K562 (cell line): ENCODE results near the gene HLA-F.
A peak's percentile ranks its signal among the peaks of the same experiment; 100 is the strongest.

Source experiments
- BRF1 ChIP-seq: IDR thresholded peaks from 3 replicates; pipeline ENCODE4 v1.6.1; 2011; ENCODE audit warnings: borderline replicate concordance, mild to moderate bottlenecking; ENCODE audit not compliant: insufficient read length; ENCODE audit errors: extremely low read depth
- EZH2 ChIP-seq: IDR thresholded peaks from 2 replicates; pipeline ENCODE4 v1.6.1; 2012; ENCODE audit warnings: low read depth, mild to moderate bottlenecking, inconsistent platforms, low read length, borderline replicate concordance
- FOXJ3 ChIP-seq: sonication (generic); formaldehyde crosslinking; IDR thresholded peaks from 2 replicates; pipeline ENCODE4 v1.4.0; 2020; ENCODE audit warnings: mild to moderate bottlenecking, missing genetic modification reagents
- FOXP1 ChIP-seq: sonication (generic); formaldehyde crosslinking; IDR thresholded peaks from 2 replicates; pipeline ENCODE4 v1.8.0; 2022; ENCODE audit warnings: mild to moderate bottlenecking, missing genetic modification reagents
- HMGN3 ChIP-seq: IDR thresholded peaks from 2 replicates; pipeline ENCODE4 v1.6.1; 2011; ENCODE audit warnings: borderline replicate concordance, low read depth, mild to moderate bottlenecking, mixed read lengths, low read length; ENCODE audit not compliant: insufficient read length; ENCODE audit errors: extremely low read depth
- MAFK ChIP-seq: IDR thresholded peaks from 2 replicates; pipeline ENCODE4 v1.6.1; 2011; ENCODE audit warnings: low read length, improper control_type of control experiment
- RFX1 ChIP-seq: fragments of 450-650 bp; IDR thresholded peaks from 2 replicates; pipeline ENCODE4 v1.6.1; 2016; ENCODE audit warnings: mild to moderate bottlenecking, moderate library complexity
- SP2 ChIP-seq: IDR thresholded peaks from 2 replicates; pipeline ENCODE4 v1.6.1; 2011; ENCODE audit warnings: mild to moderate bottlenecking, low read depth, low read length, moderate library complexity; ENCODE audit not compliant: poor library complexity, severe bottlenecking; ENCODE audit errors: extremely low read depth
- TF ChIP-seq, protein P1 (sequence below), 3 experiments: IDR thresholded peaks in 2 of 3; conservative IDR thresholded peaks in 1 of 3; 2 replicates each; pipeline ENCODE4 v1.5.1; 2011 to 2012; ENCODE audit warnings: low read length in 3 of 3, mild to moderate bottlenecking in 3 of 3, control low read depth in 2 of 3, improper control_type of control experiment in 1 of 3, inconsistent platforms in 1 of 3, low read depth in 1 of 3, mixed read lengths in 1 of 3, moderate library complexity in 1 of 3; ENCODE audit not compliant: insufficient read depth in 2 of 3
- TF ChIP-seq, protein P2 (sequence below): sonication (generic); formaldehyde crosslinking; IDR thresholded peaks from 2 replicates; pipeline ENCODE4 v1.8.1; 2023; ENCODE audit warnings: mild to moderate bottlenecking, missing genetic modification reagents

DNA sequence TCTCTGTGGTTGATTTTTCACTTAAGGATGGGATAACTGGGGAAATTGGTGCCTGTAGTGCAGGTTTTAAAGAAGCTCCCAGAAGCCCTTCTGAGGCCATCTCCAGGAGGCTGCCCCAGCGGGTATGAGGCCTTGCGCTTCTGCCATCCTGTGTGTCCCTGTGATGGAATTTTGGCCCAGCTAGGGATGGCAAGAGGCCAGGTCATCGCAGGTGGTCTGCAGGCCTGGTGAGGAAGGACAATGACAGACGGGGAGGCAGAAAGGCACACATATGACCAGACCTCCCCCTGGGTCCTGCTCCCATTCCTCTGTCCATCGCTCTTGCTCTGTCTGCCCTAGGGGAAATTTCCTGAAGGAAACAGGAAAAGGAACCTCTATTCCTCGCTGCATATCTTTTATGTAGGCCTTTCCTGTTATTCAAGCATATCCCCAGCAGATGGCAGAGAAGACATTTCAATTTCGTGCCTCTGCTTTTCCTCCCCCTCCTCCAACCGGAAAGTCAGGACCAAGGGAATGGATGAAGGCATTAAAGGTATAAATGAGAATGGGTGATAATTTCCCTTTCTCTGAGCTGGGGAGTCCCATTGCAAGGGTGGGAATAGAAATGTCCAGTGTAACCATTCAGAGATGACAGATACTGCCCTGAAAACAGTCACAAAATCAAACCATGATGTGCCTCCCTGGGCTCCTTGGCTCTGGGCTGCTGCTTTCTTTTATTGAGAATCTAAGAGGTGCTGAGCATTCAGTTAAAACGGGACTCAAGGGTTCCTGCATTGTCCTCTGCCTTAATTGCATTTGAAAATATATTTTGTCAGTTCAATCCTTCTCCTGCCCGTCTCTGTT, 17.6 kb upstream of the HLA-F start:
- no peak for TF ChIP-seq HMGN3
- no peak for TF ChIP-seq RFX1
- no peak for TF ChIP-seq SP2
- TF ChIP-seq FOXJ3 (CRISPR knock-in tag), result no peak
- no peak for TF ChIP-seq BRF1
- TF ChIP-seq, protein P1, sequence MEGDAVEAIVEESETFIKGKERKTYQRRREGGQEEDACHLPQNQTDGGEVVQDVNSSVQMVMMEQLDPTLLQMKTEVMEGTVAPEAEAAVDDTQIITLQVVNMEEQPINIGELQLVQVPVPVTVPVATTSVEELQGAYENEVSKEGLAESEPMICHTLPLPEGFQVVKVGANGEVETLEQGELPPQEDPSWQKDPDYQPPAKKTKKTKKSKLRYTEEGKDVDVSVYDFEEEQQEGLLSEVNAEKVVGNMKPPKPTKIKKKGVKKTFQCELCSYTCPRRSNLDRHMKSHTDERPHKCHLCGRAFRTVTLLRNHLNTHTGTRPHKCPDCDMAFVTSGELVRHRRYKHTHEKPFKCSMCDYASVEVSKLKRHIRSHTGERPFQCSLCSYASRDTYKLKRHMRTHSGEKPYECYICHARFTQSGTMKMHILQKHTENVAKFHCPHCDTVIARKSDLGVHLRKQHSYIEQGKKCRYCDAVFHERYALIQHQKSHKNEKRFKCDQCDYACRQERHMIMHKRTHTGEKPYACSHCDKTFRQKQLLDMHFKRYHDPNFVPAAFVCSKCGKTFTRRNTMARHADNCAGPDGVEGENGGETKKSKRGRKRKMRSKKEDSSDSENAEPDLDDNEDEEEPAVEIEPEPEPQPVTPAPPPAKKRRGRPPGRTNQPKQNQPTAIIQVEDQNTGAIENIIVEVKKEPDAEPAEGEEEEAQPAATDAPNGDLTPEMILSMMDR (IDR thresholded peaks at IDR 0.05 in 2 of 3, conservative IDR thresholded peaks at IDR 0.05 in 1 of 3; ENCODE audit: insufficient read depth in 2 of 3, low read depth in 1 of 3, low read length in 3 of 3), result peak; percentile 70 to 74 (median 71)
- TF ChIP-seq EZH2, result no peak
- TF ChIP-seq, protein P2, sequence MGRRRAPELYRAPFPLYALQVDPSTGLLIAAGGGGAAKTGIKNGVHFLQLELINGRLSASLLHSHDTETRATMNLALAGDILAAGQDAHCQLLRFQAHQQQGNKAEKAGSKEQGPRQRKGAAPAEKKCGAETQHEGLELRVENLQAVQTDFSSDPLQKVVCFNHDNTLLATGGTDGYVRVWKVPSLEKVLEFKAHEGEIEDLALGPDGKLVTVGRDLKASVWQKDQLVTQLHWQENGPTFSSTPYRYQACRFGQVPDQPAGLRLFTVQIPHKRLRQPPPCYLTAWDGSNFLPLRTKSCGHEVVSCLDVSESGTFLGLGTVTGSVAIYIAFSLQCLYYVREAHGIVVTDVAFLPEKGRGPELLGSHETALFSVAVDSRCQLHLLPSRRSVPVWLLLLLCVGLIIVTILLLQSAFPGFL, result no peak
- no peak for TF ChIP-seq MAFK
- no peak for TF ChIP-seq FOXP1 (CRISPR knock-in tag)
